Breast epithelium (tissue), 4 donors: Measurements from ENCODE around the gene ADAMTSL3. TPM values are rescaled to one million over a fixed set of nuclear protein-coding genes. Genes with fewer than 3 reads are reported as not detected.

Experiments used
- DNase-seq, 2 donors: peaks; one replicate each; pipeline ENCODE4 v3.0.0-alpha.2; 2019; ENCODE audit warnings: low spot score in 2 of 2
- H3K27ac ChIP-seq, 2 donors: fragments of 200-600 bp; sonication (generic) in 1 of 2; one replicate each; pipeline ENCODE4 v1.5.1; 2016 to 2019; ENCODE audit warnings: mild to moderate bottlenecking in 1 of 2
- H3K27me3 ChIP-seq, 2 donors: fragments of 200-600 bp; sonication (generic) in 1 of 2; one replicate each; pipeline versions ENCODE4 v1.5.1 to v1.6.0; 2017 to 2019; ENCODE audit warnings: control low read depth in 1 of 2, mild to moderate bottlenecking in 1 of 2
- H3K36me3 ChIP-seq: fragments of 200-600 bp; one replicate; pipeline ENCODE4 v1.5.1; 2019
- H3K4me1 ChIP-seq, 2 donors: fragments of 200-600 bp; sonication (generic); one replicate each; pipeline ENCODE4 v1.5.1; 2016 to 2019; ENCODE audit warnings: control low read depth in 1 of 2
- H3K4me3 ChIP-seq, 3 donors: fragments of 200-600 bp; sonication (generic); 1 replicate in 2 of 3; 2 replicates in 1 of 3; pipeline ENCODE4 v1.5.1; 2016 to 2019; ENCODE audit warnings: mild to moderate bottlenecking in 3 of 3, moderate library complexity in 2 of 3
- H3K9me3 ChIP-seq, 2 donors: fragments of 200-600 bp; sonication (generic) in 1 of 2; one replicate each; pipeline ENCODE4 v1.5.1; 2016 to 2019; ENCODE audit warnings: control low read depth in 1 of 2
- POLR2A ChIP-seq: fragments of 450-650 bp; IDR thresholded peaks from one replicate; pipeline ENCODE4 v1.6.1; 2016; ENCODE audit warnings: antibody characterized with exemption, mild to moderate bottlenecking, moderate library complexity
- POLR2AphosphoS5 ChIP-seq, 3 donors: sonication (generic); formaldehyde crosslinking; IDR thresholded peaks; one replicate each; pipeline ENCODE4 v1.6.1; 2017; ENCODE audit warnings: antibody characterized with exemption in 3 of 3
- intact Hi-C: fragments of 100-400 bp; cut with DNase I; formaldehyde crosslinking; loops from one replicate; pipeline ENCODE4 v1.15.1; 2023; ENCODE audit warnings: low total_unique reads
- total RNA-seq, 3 donors: library from RNA; depleted of rRNA; stranded (reverse); fragments of >200 nt; gene quantifications; one replicate each; pipeline ENCODE4 v1.1.0, GENCODE V29; 2016
- TF ChIP-seq, protein P1 (sequence below), 3 donors: fragments of 450-650 bp; IDR thresholded peaks; one replicate each; pipeline ENCODE4 v1.5.1; 2016 to 2017; ENCODE audit warnings: antibody characterized with exemption in 3 of 3, mild to moderate bottlenecking in 3 of 3, moderate library complexity in 3 of 3

ADAMTSL3 gene
- total RNA-seq, 3 donors from 2014 or later: 1.8 to 3.9 (median 2.7) TPM

DNA sequence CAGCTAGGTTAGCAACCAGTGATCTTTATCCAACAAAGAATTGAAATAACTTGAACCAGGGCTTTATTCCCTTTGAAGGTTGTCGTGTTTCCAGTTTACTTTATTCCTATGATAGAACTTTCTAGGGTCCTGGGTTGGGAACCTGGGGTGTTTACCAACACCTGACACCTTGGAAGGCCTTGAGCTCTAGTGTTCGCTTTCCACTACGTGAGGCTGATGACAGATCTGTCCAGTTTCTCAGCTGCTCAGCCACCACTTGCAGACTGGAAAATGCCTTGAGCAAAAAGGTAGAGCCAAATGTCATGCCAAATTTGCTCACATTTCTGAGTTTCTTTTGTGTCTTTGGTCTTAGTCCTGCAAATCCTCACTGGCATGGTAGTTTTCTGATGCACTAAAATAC is 227.2 kb downstream of the ADAMTSL3 start:
- no peak overlapping the region for H3K27ac ChIP-seq
- TF ChIP-seq, protein P1, sequence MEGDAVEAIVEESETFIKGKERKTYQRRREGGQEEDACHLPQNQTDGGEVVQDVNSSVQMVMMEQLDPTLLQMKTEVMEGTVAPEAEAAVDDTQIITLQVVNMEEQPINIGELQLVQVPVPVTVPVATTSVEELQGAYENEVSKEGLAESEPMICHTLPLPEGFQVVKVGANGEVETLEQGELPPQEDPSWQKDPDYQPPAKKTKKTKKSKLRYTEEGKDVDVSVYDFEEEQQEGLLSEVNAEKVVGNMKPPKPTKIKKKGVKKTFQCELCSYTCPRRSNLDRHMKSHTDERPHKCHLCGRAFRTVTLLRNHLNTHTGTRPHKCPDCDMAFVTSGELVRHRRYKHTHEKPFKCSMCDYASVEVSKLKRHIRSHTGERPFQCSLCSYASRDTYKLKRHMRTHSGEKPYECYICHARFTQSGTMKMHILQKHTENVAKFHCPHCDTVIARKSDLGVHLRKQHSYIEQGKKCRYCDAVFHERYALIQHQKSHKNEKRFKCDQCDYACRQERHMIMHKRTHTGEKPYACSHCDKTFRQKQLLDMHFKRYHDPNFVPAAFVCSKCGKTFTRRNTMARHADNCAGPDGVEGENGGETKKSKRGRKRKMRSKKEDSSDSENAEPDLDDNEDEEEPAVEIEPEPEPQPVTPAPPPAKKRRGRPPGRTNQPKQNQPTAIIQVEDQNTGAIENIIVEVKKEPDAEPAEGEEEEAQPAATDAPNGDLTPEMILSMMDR (IDR thresholded peaks at IDR 0.05): no peak
- TF ChIP-seq POLR2AphosphoS5 (IDR thresholded peaks at IDR 0.05): no peak
- TF ChIP-seq POLR2A: no peak
- H3K4me3 ChIP-seq: no peak overlapping the region
- H3K9me3 ChIP-seq: no peaks in the 10 kb centered on the region
- intact Hi-C loops: no loop called here
- no peaks in the 10 kb centered on the region for H3K27me3 ChIP-seq
- H3K4me1 ChIP-seq: no peaks in the 10 kb centered on the region
- H3K36me3 ChIP-seq: no peaks in the 10 kb centered on the region
- no peak for DNase-seq

DNA sequence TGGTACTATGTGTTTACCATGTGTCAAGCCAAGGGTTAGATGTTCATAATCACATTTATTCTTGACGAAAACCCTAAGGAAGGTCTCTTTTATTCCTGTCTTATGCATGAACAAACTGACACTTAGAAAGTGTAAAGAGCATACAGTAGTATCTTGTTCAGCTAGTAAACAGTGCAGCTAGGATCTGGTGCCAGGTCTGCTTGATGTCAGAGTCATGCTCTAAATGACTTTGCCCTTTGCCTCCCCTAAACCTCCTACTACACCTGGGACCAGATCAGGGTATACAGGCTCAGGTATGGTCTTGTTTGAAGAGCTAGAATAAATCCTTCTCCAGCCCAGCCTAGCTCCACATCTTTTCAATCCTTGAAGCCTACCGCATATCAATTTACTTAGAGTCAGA is 232.4 kb downstream of the ADAMTSL3 start:
- no peak overlapping the region for H3K27ac ChIP-seq
- no peak for TF ChIP-seq POLR2AphosphoS5 (IDR thresholded peaks at IDR 0.05)
- no peak for TF ChIP-seq POLR2A
- TF ChIP-seq, protein P1 (IDR thresholded peaks at IDR 0.05): no peak
- no peaks in the 10 kb centered on the region for H3K27me3 ChIP-seq
- no peaks in the 10 kb centered on the region for H3K36me3 ChIP-seq
- H3K4me3 ChIP-seq: no peak overlapping the region
- H3K9me3 ChIP-seq: no peaks in the 10 kb centered on the region
- DNase-seq: no peak
- intact Hi-C loops: no loop called here
- peaks cover 0 to 7% of the 10 kb centered on the region in 2 donors for H3K4me1 ChIP-seq

DNA sequence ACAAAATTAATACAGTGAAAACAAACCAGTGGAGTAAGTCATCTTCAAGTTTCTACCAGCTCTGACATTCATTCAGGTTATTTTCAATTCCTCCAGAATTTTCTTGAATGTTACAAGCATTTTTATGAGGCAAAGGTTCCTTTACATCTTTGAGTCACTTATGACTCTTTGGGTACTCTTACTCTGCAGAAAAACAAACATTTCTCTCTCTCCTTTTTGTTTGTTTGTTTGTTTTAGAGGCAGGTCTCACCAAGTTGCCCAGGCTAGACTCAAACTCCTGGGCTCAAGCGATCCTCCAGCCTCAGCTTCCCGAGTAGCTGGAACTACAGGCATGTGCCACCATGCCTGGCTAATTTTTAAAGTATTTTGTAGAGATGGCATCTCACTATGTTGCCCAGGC is 233.5 kb downstream of the ADAMTSL3 start:
- H3K27me3 ChIP-seq: no peaks in the 10 kb centered on the region
- H3K4me3 ChIP-seq: no peak overlapping the region

DNA sequence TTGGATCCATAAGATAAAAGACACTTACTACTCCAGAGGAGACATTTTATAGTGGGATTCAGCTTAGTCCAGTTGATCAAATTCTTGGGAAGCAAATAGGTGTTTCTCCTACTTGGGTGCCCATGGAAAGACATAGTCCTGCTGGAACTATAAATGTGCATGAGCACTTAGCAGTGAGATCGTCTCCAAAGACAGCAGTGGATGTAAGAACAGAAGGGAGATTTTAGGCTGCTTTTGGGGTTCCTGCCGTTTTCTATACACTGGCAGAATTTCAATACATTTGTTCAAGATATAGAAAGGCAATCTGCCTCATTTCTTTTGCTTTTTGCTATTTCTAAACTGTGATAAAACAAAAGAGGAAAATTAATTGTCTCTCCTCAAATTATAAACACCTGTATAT is 234.0 kb downstream of the ADAMTSL3 start:
- Histone ChIP-seq H3K36me3 (no peaks in the 10 kb centered on the region), H3K4me3 (no peak overlapping the region), H3K9me3 (no peaks in the 10 kb centered on the region), H3K27ac (no peak overlapping the region), H3K4me1 (peaks cover 0 to 7% of the 10 kb centered on the region in 2 donors), H3K27me3 (no peaks in the 10 kb centered on the region)
- no peak for DNase-seq
- TF ChIP-seq POLR2AphosphoS5 (IDR thresholded peaks at IDR 0.05) (no peak), POLR2A (no peak)
- TF ChIP-seq, protein P1 (IDR thresholded peaks at IDR 0.05): no peak
- intact Hi-C loops: no loop called here

More for the DNA sequence above, 233.5 kb downstream of the ADAMTSL3 start:
- intact Hi-C loops: no loop called here
- no peaks in the 10 kb centered on the region for H3K9me3 ChIP-seq
- DNase-seq: no peak
- no peaks in the 10 kb centered on the region for H3K36me3 ChIP-seq
- H3K4me1 ChIP-seq: peaks cover 0 to 7% of the 10 kb centered on the region in 2 donors
- TF ChIP-seq POLR2A: no peak
- no peak for TF ChIP-seq POLR2AphosphoS5 (IDR thresholded peaks at IDR 0.05)
- TF ChIP-seq, protein P1 (IDR thresholded peaks at IDR 0.05): no peak
- H3K27ac ChIP-seq: no peak overlapping the region

DNA sequence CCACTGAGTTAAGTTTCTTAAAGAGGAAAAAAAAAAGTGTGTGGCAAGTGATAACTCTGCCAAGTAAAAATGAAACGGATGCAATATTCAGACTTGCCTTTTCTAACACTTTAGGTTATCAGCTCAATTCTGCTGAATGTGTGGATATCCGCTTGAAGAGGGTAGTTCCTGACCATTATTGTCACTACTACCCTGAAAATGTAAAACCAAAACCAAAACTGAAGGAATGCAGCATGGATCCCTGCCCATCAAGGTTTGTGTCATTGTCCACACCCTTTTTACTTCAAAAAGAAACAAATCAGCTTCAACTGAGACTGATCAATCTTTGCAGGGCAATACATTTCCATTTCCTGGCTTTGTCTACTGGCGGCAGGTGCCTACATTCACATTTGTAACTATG is 236.1 kb downstream of the ADAMTSL3 start:
- peak overlapping the region in 1 of 2 donors; percentile 19 for H3K27ac ChIP-seq
- H3K9me3 ChIP-seq: no peaks in the 10 kb centered on the region
- H3K27me3 ChIP-seq: no peaks in the 10 kb centered on the region
- no peaks in the 10 kb centered on the region for H3K36me3 ChIP-seq
- intact Hi-C loops: no loop called here
- TF ChIP-seq POLR2A (no peak), POLR2AphosphoS5 (IDR thresholded peaks at IDR 0.05) (no peak)
- no peak for DNase-seq
- peaks cover 0 to 7% of the 10 kb centered on the region in 2 donors for H3K4me1 ChIP-seq
- H3K4me3 ChIP-seq: peak overlapping the region in 2 of 3 donors; percentile 9 to 13

DNA sequence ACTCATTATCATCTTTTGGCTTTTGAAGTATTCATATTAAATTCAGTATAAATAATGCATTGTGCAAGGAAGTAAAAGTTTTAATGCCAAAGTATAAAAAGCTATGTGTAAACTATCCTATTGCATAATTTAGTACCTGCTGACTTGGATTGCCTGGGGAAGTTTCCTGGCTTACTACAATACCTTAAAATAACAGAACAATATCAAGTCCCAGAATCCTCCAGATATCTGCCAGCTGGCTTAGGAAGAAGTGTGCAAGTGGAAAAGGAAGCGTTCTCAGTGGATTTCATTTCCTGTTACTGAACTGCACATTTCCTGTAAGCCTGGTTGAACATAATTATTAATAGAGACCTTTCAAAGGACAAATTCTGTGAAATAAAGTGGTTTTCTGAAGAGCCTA is 236.7 kb downstream of the ADAMTSL3 start:
- TF ChIP-seq POLR2AphosphoS5 (IDR thresholded peaks at IDR 0.05) (no peak), POLR2A (no peak)
- TF ChIP-seq, protein P1 (IDR thresholded peaks at IDR 0.05): no peak

More for the DNA sequence above, 236.7 kb downstream of the ADAMTSL3 start:
- no peak for DNase-seq
- no peak overlapping the region for H3K27ac ChIP-seq
- H3K36me3 ChIP-seq: no peaks in the 10 kb centered on the region
- H3K4me3 ChIP-seq: no peak overlapping the region
- H3K4me1 ChIP-seq: peaks cover 0 to 7% of the 10 kb centered on the region in 2 donors
- no peaks in the 10 kb centered on the region for H3K9me3 ChIP-seq
- intact Hi-C loops: no loop called here
- H3K27me3 ChIP-seq: no peaks in the 10 kb centered on the region
